ENCODE measurements around the gene ZPR1. TPM values are rescaled to one million over a fixed set of nuclear protein-coding genes. Genes with fewer than 3 reads are reported as not detected.
A peak's percentile ranks its signal among the peaks of the same experiment; 100 is the strongest.

The ZPR1 gene
- total RNA-seq, 4 donors from 2014 or later: 18.1 to 45.9 (median 39.2) TPM

DNA sequence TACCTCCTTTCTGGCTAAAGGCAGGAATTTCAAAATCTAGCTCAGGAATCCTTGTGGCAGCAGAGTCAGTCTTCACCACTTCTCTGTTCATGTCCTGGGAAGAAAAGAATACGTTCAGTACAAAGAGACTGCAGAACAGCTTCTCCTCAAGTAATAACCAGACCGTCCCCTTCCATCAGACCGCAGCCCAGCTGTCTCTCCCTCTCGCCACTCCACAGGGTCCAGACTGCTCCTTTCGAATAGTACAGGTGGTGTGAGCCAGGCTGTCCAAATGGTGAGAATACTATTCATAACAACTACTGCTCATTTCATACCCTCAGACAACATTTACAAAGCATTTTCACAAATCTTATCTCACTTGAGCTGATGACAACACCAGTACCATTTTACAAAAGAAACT lies 857 bp downstream of the ZPR1 start:
- no peaks in the 10 kb centered on the region for H3K27me3 ChIP-seq
- 20 to 28% methylated on average over 1 to 3 of the region's 5 CpGs for WGBS, 2 donors (ENCODE audit: low coverage in 1 of 2)
- peaks cover 4 to 45% of the 10 kb centered on the region in 2 donors for H3K36me3 ChIP-seq
- no peaks in the 10 kb centered on the region for H3K9me3 ChIP-seq
- peak overlapping the region; percentile 70 to 99 for H3K4me3 ChIP-seq
- TF ChIP-seq POLR2AphosphoS5 (IDR thresholded peaks at IDR 0.05) (no peak), POLR2A (IDR thresholded peaks at IDR 0.05) (no peak), EP300 (IDR thresholded peaks at IDR 0.05) (no peak)
- TF ChIP-seq, protein P1, sequence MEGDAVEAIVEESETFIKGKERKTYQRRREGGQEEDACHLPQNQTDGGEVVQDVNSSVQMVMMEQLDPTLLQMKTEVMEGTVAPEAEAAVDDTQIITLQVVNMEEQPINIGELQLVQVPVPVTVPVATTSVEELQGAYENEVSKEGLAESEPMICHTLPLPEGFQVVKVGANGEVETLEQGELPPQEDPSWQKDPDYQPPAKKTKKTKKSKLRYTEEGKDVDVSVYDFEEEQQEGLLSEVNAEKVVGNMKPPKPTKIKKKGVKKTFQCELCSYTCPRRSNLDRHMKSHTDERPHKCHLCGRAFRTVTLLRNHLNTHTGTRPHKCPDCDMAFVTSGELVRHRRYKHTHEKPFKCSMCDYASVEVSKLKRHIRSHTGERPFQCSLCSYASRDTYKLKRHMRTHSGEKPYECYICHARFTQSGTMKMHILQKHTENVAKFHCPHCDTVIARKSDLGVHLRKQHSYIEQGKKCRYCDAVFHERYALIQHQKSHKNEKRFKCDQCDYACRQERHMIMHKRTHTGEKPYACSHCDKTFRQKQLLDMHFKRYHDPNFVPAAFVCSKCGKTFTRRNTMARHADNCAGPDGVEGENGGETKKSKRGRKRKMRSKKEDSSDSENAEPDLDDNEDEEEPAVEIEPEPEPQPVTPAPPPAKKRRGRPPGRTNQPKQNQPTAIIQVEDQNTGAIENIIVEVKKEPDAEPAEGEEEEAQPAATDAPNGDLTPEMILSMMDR (IDR thresholded peaks at IDR 0.05): no peak
- H3K27ac ChIP-seq: peak overlapping the region in 3 of 4 donors; percentile 90 to 91 (median 91)
- peaks cover 0 to 36% (median 17%) of the 10 kb centered on the region in 3 donors for H3K4me1 ChIP-seq
- ATAC-seq: no peak

DNA sequence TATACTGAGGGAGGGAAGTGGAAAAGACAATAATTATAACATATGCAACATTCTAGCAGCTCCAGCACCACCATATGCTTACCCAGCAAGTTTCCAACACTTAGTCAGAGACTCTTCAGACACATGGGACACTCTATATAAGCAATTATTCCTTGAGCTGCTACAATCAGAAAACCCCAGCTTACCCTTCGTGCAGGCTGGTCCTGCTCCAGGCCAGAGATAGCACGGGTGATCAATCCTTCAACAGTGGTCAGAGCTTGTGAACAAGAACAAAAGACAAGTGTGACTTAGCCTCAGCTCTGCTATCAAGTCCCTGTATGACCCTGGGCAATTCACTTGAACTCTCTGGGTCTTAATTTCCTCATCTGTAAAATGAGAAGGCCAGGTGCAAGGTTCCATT lies 1.5 kb downstream of the ZPR1 start:
- Histone ChIP-seq H3K4me1 (peaks cover 0 to 31% (median 14%) of the 10 kb centered on the region in 3 donors), H3K36me3 (peaks cover 4 to 52% of the 10 kb centered on the region in 2 donors), H3K27ac (no peak overlapping the region), H3K27me3 (no peaks in the 10 kb centered on the region), H3K4me3 (no peak overlapping the region), H3K9me3 (no peaks in the 10 kb centered on the region)
- no peak for ATAC-seq
- TF ChIP-seq POLR2A (IDR thresholded peaks at IDR 0.05) (no peak), EP300 (IDR thresholded peaks at IDR 0.05) (no peak)
- TF ChIP-seq, protein P1 (IDR thresholded peaks at IDR 0.05): no peak
- WGBS, 2 donors (ENCODE audit: low coverage in 1 of 2): 80% methylated on average over 1 of the region's 2 CpGs; no CpG with 5 or more reads in 1 of the 2 donors

DNA sequence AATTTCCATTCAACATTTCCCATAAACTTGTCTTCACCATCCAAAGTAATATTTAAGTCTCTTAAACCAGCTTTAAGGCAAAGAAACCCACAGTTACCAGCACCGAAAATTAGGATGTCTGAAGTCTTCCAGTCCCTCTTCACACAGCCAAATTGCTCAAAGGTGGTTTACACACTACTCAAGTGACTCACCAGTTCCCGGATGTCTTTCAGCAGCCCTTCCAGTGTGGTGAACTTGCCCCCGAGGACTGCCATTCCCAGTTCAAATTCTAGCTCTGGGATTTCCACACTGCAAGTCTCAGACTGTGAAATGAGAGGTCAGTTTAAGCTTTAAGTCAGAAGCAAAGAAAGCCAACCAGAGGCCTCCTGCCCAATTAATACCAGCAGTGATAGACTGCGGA lies 5.1 kb downstream of the ZPR1 start:
- H3K27ac ChIP-seq: no peak overlapping the region
- WGBS, 2 donors (ENCODE audit: low coverage in 1 of 2): 86 to 90% methylated on average over 2 of the region's 4 CpGs
- H3K9me3 ChIP-seq: no peaks in the 10 kb centered on the region
- peaks cover 4 to 88% of the 10 kb centered on the region in 2 donors for H3K36me3 ChIP-seq
- no peaks in the 10 kb centered on the region for H3K27me3 ChIP-seq
- H3K4me1 ChIP-seq: peaks cover 0 to 17% (median 11%) of the 10 kb centered on the region in 3 donors
- H3K4me3 ChIP-seq: no peak overlapping the region
- no peak for ATAC-seq
- TF ChIP-seq POLR2AphosphoS5 (IDR thresholded peaks at IDR 0.05) (no peak), EP300 (IDR thresholded peaks at IDR 0.05) (no peak), POLR2A (IDR thresholded peaks at IDR 0.05) (no peak)
- TF ChIP-seq, protein P1 (IDR thresholded peaks at IDR 0.05): no peak

DNA sequence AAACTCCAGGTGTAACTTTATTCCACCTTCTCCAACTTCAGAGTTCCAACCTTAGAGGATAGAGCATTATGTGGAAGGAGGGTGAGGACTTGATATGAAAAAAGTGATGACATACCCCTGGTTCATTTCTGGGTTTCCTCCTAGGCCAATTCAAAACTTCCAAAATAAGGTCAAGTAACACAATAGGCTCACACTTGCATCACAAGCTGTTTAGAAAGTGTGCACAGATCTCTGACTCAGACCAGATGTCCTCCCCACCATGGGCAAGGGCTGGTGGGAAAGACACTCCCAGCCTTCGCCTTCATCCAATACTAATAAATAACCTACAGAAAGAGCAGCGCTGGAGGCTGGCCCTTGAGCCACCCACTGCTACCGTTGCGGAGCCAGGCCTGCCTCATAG lies 9.3 kb downstream of the ZPR1 start:
- Histone ChIP-seq H3K27ac (no peak overlapping the region), H3K4me3 (no peak overlapping the region), H3K36me3 (peaks cover 4 to 77% of the 10 kb centered on the region in 2 donors), H3K9me3 (no peaks in the 10 kb centered on the region), H3K27me3 (no peaks in the 10 kb centered on the region), H3K4me1 (peaks cover 0 to 4% (median 0%) of the 10 kb centered on the region in 3 donors)
- 100% methylated on average over 2 of the region's 4 CpGs; no CpG with 5 or more reads in 1 of the 2 donors for WGBS, 2 donors (ENCODE audit: low coverage in 1 of 2)
- TF ChIP-seq, protein P1 (IDR thresholded peaks at IDR 0.05): no peak
- TF ChIP-seq POLR2A (IDR thresholded peaks at IDR 0.05): no peak
- no peak for TF ChIP-seq EP300 (IDR thresholded peaks at IDR 0.05)
- TF ChIP-seq POLR2AphosphoS5 (IDR thresholded peaks at IDR 0.05): no peak
- ATAC-seq: no peak

DNA sequence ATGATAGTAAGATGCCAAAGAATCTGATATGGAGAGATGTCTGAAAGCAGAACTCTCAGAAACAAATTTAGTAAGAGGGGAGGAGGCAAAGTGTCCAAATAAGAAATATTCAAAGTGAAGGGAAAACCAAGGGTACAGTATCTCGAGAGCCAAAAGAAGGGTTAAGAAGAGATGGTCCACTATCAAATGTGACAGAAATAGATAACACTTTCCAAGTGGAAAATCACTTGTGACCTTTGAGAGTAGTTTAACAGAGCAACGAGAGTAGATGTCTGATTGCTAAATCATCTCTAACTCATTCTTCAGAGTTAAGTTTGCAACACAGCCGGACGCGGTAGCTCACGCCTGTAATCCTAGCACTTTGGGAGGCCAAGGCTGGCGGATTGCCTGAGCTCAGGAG lies 10.8 kb downstream of the ZPR1 start:
- Histone ChIP-seq H3K9me3 (no peaks in the 10 kb centered on the region), H3K4me1 (peaks cover 0 to 9% (median under 1%) of the 10 kb centered on the region in 3 donors), H3K4me3 (no peak overlapping the region), H3K27ac (no peak overlapping the region), H3K27me3 (no peaks in the 10 kb centered on the region), H3K36me3 (peaks cover 0 to 62% of the 10 kb centered on the region in 2 donors)
- ATAC-seq: no peak
- TF ChIP-seq POLR2A (IDR thresholded peaks at IDR 0.05) (no peak), POLR2AphosphoS5 (IDR thresholded peaks at IDR 0.05) (no peak), EP300 (IDR thresholded peaks at IDR 0.05) (no peak)
- TF ChIP-seq, protein P1 (IDR thresholded peaks at IDR 0.05): no peak
- 62 to 71% methylated on average over 2 to 4 of the region's 7 CpGs for WGBS, 2 donors (ENCODE audit: low coverage in 1 of 2)
